ENCODE measurements around the gene XK.

Gene XK

DNA sequence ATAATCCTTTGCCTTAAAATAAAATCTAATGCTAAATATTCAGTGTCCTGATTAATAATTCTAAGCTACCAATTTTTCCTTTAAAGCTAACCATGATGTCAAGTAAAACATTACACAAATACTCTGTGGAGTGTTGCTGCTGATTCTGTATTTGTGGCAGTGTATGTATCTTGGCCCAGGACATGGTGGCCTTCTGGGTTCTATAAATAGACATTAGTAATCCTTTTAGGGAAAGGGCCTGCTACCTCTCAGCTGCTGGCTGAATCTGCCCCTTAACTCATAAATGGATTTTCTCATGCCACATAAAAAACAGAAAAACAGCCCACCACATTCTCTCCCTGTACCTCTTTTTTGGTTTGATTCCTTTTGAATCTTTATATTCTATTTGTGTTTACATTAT, 1.2 kb upstream of the XK start:
- no peak for TF ChIP-seq CTCF (IDR thresholded peaks at IDR 0.05)

DNA sequence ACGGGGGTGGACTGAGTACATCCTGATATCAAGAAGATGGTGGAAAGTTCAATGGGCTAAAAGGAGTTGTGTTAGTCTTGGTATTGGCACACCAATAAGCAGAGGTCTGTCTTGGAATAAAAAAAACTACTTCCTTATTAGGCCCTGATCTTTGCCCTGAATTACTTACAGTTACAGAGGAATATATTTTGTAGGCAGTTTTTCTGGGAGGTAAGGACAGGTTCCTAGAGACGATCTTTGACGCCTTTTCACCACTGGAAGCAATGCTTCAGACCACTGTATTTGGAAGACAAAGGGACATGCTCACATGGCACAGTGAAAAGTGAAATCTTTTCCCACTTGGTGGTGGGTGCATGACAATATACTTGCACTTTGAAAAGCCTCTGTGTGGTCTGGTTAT, 618 bp upstream of the XK start:
- no peak for TF ChIP-seq CTCF (IDR thresholded peaks at IDR 0.05)

GRCh38 chrX:37686369-37686995, 891 bp downstream of the XK start:
- TF ChIP-seq CTCF (IDR thresholded peaks at IDR 0.05), result no peak

GRCh38 chrX:37686996-37687395, 1.4 kb downstream of the XK start:
- no peak for TF ChIP-seq CTCF (IDR thresholded peaks at IDR 0.05)

DNA sequence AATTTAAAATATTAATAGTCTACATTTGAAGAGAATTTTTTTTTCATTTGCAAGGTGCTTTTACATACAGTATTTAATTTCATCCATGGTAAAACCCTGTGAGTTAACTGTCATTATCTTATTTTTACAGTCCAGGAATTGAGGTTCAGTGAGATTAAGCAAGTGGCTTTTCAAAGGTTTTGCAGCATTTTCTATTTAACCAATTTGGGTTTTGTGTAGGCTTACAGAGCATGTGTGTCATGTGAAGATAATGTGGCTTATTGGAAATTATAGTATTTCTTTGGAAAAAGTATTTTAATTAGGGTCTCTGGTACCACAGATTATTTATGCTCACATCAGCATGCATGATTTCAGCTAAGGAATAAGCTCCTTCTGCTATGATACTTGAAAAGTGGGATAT, 4.5 kb downstream of the XK start:
- no peak for TF ChIP-seq CTCF (IDR thresholded peaks at IDR 0.05)

DNA sequence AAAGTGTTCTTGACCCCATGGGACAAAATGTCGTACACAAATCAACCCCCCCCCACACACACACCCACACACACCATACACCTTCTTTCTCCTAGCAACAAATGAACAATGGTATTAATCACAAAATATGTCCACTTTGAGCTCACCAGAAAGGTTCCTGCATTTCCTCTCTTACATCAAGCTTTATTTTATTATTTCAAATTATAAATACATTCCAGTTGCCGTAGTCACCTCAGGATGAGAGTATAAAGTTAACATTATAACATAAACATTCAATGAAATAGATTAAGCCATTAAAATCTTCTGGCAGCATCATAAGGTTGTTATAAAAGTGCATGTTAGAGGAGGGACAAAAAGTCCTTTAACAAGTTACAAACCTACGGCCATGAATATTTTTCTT, 7.3 kb downstream of the XK start:
- TF ChIP-seq CTCF (IDR thresholded peaks at IDR 0.05), result no peak

- no peak for TF ChIP-seq CTCF (IDR thresholded peaks at IDR 0.05)
Observed at GRCh38 chrX:37697169-37697760, 11.7 kb downstream of the XK start.

GRCh38 chrX:37701588-37701987, 16.0 kb downstream of the XK start:
- TF ChIP-seq CTCF (IDR thresholded peaks at IDR 0.05), result no peak
